Heart left ventricle (tissue), 16 donors: ENCODE results near the gene ESRRA. TPM values are rescaled to one million over a fixed set of nuclear protein-coding genes. Genes with fewer than 3 reads are reported as not detected.
A peak's percentile ranks its signal among the peaks of the same experiment; 100 is the strongest.

ENCODE experiments used
- ATAC-seq, 4 donors: fragments of 200-7000 bp; cut with Tn5 transposase; one replicate each; pipeline ENCODE4 v1.9.1; 2020 to 2022; ENCODE audit warnings: moderate library complexity in 4 of 4, mild to moderate bottlenecking in 3 of 4, moderate number of reproducible peaks in 1 of 4
- DNase-seq, 5 donors: peaks; one replicate each; pipeline ENCODE4 v3.0.0-alpha.2; 2020
- H3K27ac ChIP-seq, 12 donors: fragments of 200-600 bp; sonication (generic) in 4 of 12; one replicate each; pipeline versions ENCODE4 v1.5.0 to v1.8.0; 2016 to 2022; ENCODE audit warnings: mild to moderate bottlenecking in 2 of 12
- H3K27me3 ChIP-seq, 9 donors: fragments of 200-600 bp; sonication (generic) in 2 of 9; one replicate each; pipeline versions ENCODE4 v1.5.1 to v1.8.0; 2016 to 2022; ENCODE audit warnings: mild to moderate bottlenecking in 3 of 9
- H3K36me3 ChIP-seq, 9 donors: fragments of 200-600 bp; sonication (generic) in 2 of 9; one replicate each; pipeline versions ENCODE4 v1.5.0 to v1.8.0; 2018 to 2022; ENCODE audit warnings: mild to moderate bottlenecking in 2 of 9
- H3K4me1 ChIP-seq, 12 donors: fragments of 200-600 bp; sonication (generic) in 4 of 12; one replicate each; pipeline versions ENCODE4 v1.5.0 to v1.8.0; 2016 to 2022; ENCODE audit warnings: mild to moderate bottlenecking in 3 of 12
- H3K4me3 ChIP-seq, 12 donors: fragments of 200-600 bp; sonication (generic) in 4 of 12; one replicate each; pipeline versions ENCODE4 v1.5.0 to v1.8.0; 2017 to 2022; ENCODE audit warnings: mild to moderate bottlenecking in 9 of 12, moderate library complexity in 4 of 12
- H3K9me3 ChIP-seq, 12 donors: fragments of 200-600 bp; sonication (generic) in 4 of 12; one replicate each; pipeline versions ENCODE4 v1.5.0 to v1.8.0; 2016 to 2022; ENCODE audit warnings: mild to moderate bottlenecking in 1 of 12
- POLR2A ChIP-seq, 2 donors: fragments of 450-650 bp; IDR thresholded peaks; one replicate each; pipeline ENCODE4 v1.6.1; 2017; ENCODE audit warnings: antibody characterized with exemption in 2 of 2, mild to moderate bottlenecking in 2 of 2, moderate library complexity in 2 of 2
- WGBS, 4 donors: extraction: QIAGEN DNeasy Blood & Tissue Kit in 2 of 4; methylation state at CpG; one replicate each; pipeline versions ENCODE4 v1.1.5 to v1.1.7; 2013 to 2018; 5-methylcytosine and 5-hydroxymethylcytosine counted together
- intact Hi-C, 10 donors: fragments of 100-400 bp; cut with DNase I; formaldehyde crosslinking; loops; one replicate each; pipeline versions ENCODE4 v1.11.1 to v1.14.2; 2022
- polyA plus RNA-seq, 2 donors: library from polyadenylated mRNA; stranded (reverse); fragments of 200-250 nt; gene quantifications; one replicate each; pipeline ENCODE4 v1.2.3, GENCODE V29; 2013
- total RNA-seq, 9 donors: library from RNA; depleted of rRNA in 2 of 9; stranded (reverse); fragments of >200 nt in 2 of 9; fragmentation: NEBNext Ultra II Directional in 3 of 9; extraction: Animal tissue kit (Norgen Biotek cat#: 25700) in 3 of 9; gene quantifications; one replicate each; pipeline versions ENCODE4 v1.1.0 to v1.2.4, GENCODE V29; 2016 to 2023
- TF ChIP-seq, protein P1 (sequence below), 12 donors: fragments of 200-600 bp; sonication (generic) in 4 of 12; IDR thresholded peaks; one replicate each; pipeline versions ENCODE4 v1.5.0 to v1.8.0; 2018 to 2022; ENCODE audit warnings: antibody characterized with exemption in 12 of 12, mild to moderate bottlenecking in 5 of 12
- donor health status: ischemic (EF 13 %, LVEDD 7.1; RV severe dilation, severe dysfunction).
- donor health status: healthy with polysubstance abuse.
- donor health status: DM: no; HTN: yes; CAD: no.
- donor health status: DM: no; HTN: no; CAD: no.
- donor health status: ischemic (EF 25% LVEDD 6.9; RV normal size, moderate dysfunction).
- donor health status: ischemic (EF 25% LVEDD 5.7; RV mildly dilated, moderate dysfunction).
- donor health status: healthy.
- donor health status: DM: yes; HTN: yes; CAD: no.
- donor health status: ischemic (EF 35%, LVEDD 5.7; RV mildly dilated, moderate dysfunction).
- donor health status: nonischemic (EF 11% LVEDD 7.7; RV severe dilation, severe dysfunction).
- donor health status: DM: yes; HTN: yes; CAD: no.
- donor health status: PGD.
- donor health status: ischemic (EF 29% LVEDD 5.4; RV normal size, mild dysfunction).
- donor health status: nonischemic (EF 23%, LVEDD 6.1; RV moderate dilation, normal function).

The ESRRA gene
- total and polyA plus RNA-seq, 11 donors, result 94.0 to 291 (median 186) TPM

DNA sequence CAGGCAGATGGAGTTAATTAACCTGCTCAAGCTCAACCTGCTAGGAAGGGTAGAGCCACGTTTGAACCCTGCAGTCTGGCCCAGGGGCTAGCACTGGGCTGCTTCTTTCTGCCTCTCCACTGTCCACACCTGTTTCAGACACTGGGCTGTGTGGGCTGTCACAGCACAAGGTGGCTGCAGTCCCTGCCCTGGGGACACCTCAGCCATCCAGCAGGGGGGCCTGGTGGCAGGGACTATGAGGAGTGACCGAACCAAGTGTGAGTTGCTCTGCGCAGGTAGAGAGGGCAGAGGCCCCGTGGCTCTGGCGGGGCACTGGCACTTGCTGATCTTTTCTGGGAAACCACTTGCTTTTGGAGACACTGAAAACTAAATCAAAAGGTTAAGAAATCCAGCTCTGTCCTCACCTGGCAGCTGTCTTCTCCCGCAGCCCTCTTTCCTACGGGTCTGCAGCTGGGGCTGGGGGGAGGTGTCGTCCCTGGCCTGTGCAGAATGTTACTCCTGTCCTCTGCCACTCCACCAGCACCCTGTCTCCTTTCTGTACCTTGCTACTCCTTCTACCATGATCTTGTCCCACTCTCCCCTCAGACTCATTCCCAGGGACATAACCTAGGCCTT, 26.6 kb upstream of the ESRRA start:
- no peak overlapping the region for H3K4me3 ChIP-seq
- peaks cover 0 to 57% (median 41%) of the 10 kb centered on the region in 9 donors for H3K36me3 ChIP-seq
- H3K9me3 ChIP-seq, result no peaks in the 10 kb centered on the region
- 79 to 86% (median 85%) methylated on average over 8 of the region's 8 CpGs for WGBS, 4 donors
- TF ChIP-seq, protein P1, sequence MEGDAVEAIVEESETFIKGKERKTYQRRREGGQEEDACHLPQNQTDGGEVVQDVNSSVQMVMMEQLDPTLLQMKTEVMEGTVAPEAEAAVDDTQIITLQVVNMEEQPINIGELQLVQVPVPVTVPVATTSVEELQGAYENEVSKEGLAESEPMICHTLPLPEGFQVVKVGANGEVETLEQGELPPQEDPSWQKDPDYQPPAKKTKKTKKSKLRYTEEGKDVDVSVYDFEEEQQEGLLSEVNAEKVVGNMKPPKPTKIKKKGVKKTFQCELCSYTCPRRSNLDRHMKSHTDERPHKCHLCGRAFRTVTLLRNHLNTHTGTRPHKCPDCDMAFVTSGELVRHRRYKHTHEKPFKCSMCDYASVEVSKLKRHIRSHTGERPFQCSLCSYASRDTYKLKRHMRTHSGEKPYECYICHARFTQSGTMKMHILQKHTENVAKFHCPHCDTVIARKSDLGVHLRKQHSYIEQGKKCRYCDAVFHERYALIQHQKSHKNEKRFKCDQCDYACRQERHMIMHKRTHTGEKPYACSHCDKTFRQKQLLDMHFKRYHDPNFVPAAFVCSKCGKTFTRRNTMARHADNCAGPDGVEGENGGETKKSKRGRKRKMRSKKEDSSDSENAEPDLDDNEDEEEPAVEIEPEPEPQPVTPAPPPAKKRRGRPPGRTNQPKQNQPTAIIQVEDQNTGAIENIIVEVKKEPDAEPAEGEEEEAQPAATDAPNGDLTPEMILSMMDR (IDR thresholded peaks at IDR 0.05), result no peak
- TF ChIP-seq POLR2A (IDR thresholded peaks at IDR 0.05), result no peak
- H3K27me3 ChIP-seq, result no peaks in the 10 kb centered on the region
- H3K27ac ChIP-seq, result no peak overlapping the region
- peaks cover 0 to 27% (median 12%) of the 10 kb centered on the region in 12 donors for H3K4me1 ChIP-seq
- ATAC-seq (no peak), DNase-seq (no peak)
- intact Hi-C loops, result no loop called here

DNA sequence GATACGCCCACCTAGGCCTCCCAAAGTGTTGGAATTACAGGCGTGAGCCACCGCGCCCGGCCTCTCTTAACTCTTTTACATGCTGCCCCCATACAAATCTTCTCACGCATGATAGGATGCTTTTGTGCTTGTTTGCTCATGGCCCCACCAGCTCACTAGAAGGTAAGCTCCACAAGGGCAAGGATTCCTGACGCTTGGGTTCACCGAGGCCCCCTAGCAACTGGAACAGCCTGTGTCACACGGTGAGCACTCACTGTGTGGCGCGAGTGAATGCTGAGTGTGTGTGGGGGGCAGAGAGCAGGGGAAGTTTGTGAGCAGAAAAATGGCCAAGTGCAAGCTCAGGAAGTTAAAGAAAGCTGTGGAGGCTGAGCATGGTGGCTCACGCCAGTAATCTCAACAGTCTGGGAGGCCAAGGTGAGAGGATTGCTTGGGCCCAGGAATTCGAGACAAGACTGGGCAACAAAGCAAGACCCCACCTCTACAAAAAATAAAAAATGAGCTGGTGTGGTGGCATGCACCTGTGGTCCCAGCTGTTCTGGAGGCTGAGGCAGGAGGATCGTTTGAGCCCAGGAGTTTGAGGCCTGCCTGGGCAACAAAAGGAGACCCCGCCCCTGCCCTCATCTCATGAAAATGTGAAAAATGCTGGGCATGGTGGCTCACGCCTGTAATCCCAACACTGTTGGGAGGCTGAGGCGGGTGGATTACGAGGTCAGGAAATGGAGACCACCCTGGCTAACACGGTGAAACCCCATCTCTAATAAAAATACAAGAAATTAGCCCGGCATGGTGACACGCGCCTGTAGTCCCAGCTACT, 23.2 kb upstream of the ESRRA start:
- Histone ChIP-seq H3K27ac (peak overlapping the region in 2 of 12 donors; percentile 49 to 55), H3K27me3 (no peaks in the 10 kb centered on the region), H3K9me3 (no peaks in the 10 kb centered on the region), H3K4me3 (no peak overlapping the region), H3K36me3 (peaks cover 0 to 40% (median 21%) of the 10 kb centered on the region in 9 donors), H3K4me1 (peaks cover 4 to 47% (median 24%) of the 10 kb centered on the region in 12 donors)
- TF ChIP-seq, protein P1 (IDR thresholded peaks at IDR 0.05), result no peak
- TF ChIP-seq POLR2A (IDR thresholded peaks at IDR 0.05), result no peak
- intact Hi-C loops, result no loop called here
- 93 to 97% (median 96%) methylated on average over 22 of the region's 22 CpGs for WGBS, 4 donors
- ATAC-seq, result no peak
- DNase-seq, result no peak

DNA sequence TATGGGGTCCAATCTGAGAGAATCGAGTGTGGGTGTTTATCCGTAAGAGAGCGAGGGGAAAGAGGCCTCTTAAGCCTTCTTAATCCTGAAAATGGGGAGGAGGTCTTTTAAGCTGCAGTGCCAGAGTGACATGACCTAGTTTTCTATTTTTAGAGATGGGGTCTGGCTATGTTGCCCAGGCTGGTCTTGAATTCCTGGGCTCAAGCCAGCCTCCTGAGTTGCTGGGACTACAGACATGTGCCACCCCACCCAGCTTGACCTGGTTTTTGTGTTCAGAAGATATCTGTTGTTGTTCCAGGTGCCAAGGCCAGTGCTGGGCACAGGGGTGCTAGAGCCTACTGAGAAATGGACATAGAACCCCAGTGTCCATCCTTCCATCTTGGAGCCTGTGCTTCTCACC, 22.2 kb upstream of the ESRRA start:
- H3K4me1 ChIP-seq, result peaks cover 4 to 47% (median 24%) of the 10 kb centered on the region in 12 donors
- no peaks in the 10 kb centered on the region for H3K9me3 ChIP-seq
- peak overlapping the region in 5 of 12 donors; percentile 73 to 96 (median 80) for H3K4me3 ChIP-seq
- WGBS, 4 donors, result 92 to 97% (median 95%) methylated on average over 3 of the region's 3 CpGs
- H3K36me3 ChIP-seq, result peaks cover 0 to 31% (median 12%) of the 10 kb centered on the region in 9 donors
- no peaks in the 10 kb centered on the region for H3K27me3 ChIP-seq
- H3K27ac ChIP-seq, result peak overlapping the region in 3 of 12 donors; percentile 32 to 99 (median 99)
- intact Hi-C loops, result no loop called here
- no peak for ATAC-seq
- no peak for DNase-seq
- TF ChIP-seq, protein P1 (IDR thresholded peaks at IDR 0.05), result no peak
- no peak for TF ChIP-seq POLR2A (IDR thresholded peaks at IDR 0.05)
